ENCODE results near the gene SMARCC2. TPM values are rescaled to one million over a fixed set of nuclear protein-coding genes. Genes with fewer than 3 reads are reported as not detected.
"Not testable (repeated sequence)": the region's sequence is repeated elsewhere in the genome, so short reads cannot be mapped to it uniquely, and the experiment has no call there.

The SMARCC2 gene
- total and polyA plus RNA-seq, 9 of the 15 experiments (the other 6 are each of a cell fraction or from before 2014, with no cell fraction given): 11.9 to 86.0 (median 36.6) TPM

DNA sequence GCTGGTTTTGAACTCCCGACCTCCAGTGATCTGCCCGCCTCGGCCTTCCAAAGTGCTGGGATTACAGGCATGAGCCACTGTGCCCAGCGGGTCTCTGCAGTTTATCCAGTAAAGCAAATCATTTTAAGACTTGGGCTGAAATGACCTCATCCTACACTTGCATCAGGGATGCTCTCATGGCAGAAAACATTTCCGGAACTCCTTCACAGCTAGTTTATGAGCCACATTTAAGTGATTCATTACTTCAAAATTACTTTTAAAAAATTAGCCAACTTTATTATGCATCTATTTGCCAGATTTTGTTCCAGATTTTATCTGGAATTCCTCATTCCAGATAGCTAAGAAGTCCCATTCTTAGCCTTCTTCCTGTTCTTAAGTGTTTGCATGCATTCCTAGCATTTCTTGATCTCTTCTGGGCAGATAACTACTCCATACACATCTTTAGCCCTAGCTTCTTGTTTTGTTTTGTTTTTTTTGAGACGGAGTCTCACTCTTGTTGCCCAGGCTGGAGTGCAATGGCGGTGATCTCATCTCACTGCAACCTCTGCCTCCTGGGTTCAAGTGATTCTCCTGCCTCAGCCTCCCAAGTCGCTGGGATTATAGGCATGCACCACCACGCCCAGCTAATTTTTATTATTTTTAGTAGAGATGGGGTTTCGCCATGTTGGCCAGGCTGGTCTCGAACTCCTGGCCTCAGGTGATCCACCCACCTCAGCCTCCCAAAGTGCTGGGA is 7.7 kb upstream of the SMARCC2 start:
- BruUV-seq (replicated peaks); FAIRE-seq; H3K27me3 ChIP-seq (ENCODE audit: control insufficient read depth in 2 of 2, insufficient read depth in 2 of 2, low read length in 2 of 2); H3K4me2 ChIP-seq (ENCODE audit: insufficient read depth, low read length); H2AFZ ChIP-seq (ENCODE audit: low read depth, low read length); H3K36me3 ChIP-seq (ENCODE audit: control insufficient read depth, insufficient read depth, low read length); H4K20me1 ChIP-seq (replicated peaks; ENCODE audit: control insufficient read depth, insufficient read depth, low read length); CTCF ChIA-PET (ENCODE audit: low intra/inter-chr PET ratio); H3K79me2 ChIP-seq (ENCODE audit: control insufficient read depth, insufficient read depth, low read length); H3K27ac ChIP-seq (ENCODE audit: extremely low read depth, low read depth, low read length); H3K9me1 ChIP-seq (ENCODE audit: control insufficient read depth, insufficient read depth, low read length); H3K4me3 ChIP-seq; H3K9me3 ChIP-seq (replicated peaks; ENCODE audit: control insufficient read depth, insufficient read depth, low read depth, low read length); intact Hi-C loops (cut with micrococcal nuclease); DNase-seq (ENCODE audit: extremely low read depth in 1 of 4, low spot score in 3 of 4); in situ Hi-C loops (cut with MboI); ATAC-seq; H3K4me1 ChIP-seq (replicated peaks in 1 of 2; ENCODE audit: control insufficient read depth in 2 of 2, insufficient read depth in 2 of 2, low read length in 2 of 2); H3K9ac ChIP-seq (ENCODE audit: insufficient read depth in 1 of 2, low read depth in 2 of 2, low read length in 2 of 2): not testable (repeated sequence)
- 48% methylated on average over 10 of the region's 11 CpGs for WGBS (ENCODE audit: insufficient coverage, low coverage, missing lambda C conversion rate)
- POLR2A ChIA-PET: interaction anchor here (0.6 to 0.7 kb wide), 2 partner anchors 8 to 223 kb away, joined by 3 read pairs; partner anchors contain the start of gene RAB5B

DNA sequence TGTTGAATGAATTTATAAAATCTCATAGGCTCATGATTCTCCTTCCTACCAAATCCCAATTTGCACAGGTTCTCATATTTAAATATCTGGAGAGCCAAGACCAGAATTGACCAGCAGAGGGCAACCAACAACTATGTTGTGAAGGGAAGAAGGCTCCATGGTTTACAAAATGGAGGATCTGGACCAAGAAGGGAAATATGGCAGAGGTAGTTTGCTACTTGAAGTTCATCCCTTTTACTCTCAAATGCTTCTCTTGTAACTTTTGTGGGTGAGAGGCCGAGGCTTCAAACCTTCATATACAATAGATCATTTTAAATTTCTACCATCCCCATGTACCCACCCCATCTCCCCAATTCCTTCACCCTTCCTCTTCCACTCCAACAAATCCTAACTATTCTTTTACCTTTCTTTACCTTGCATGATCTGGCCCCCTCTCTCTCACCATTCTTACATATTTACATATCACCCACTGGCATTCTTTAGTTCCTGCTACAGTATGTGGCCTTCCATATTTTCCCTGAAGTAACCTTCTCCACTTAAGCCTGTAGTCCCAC is 3.8 kb upstream of the SMARCC2 start:
- Histone ChIP-seq H3K27ac (ENCODE audit: extremely low read depth, low read depth, low read length) (peak overlapping the region; percentile 29; the same call in 1 of the 3 replicates), H3K9me1 (ENCODE audit: control insufficient read depth, insufficient read depth, low read length) (no peaks in the 10 kb centered on the region), H2AFZ (ENCODE audit: low read depth, low read length) (peak overlapping the region; percentile 97), H3K9ac (ENCODE audit: insufficient read depth in 1 of 2, low read depth in 2 of 2, low read length in 2 of 2) (no peak overlapping the region), H4K20me1 (replicated peaks; ENCODE audit: control insufficient read depth, insufficient read depth, low read length) (no peaks in the 10 kb centered on the region), H3K4me2 (ENCODE audit: insufficient read depth, low read length) (no peak overlapping the region), H3K36me3 (ENCODE audit: control insufficient read depth, insufficient read depth, low read length) (no peaks in the 10 kb centered on the region), H3K27me3 (ENCODE audit: control insufficient read depth in 2 of 2, insufficient read depth in 2 of 2, low read length in 2 of 2) (no peaks in the 10 kb centered on the region), H3K4me1 (replicated peaks in 1 of 2; ENCODE audit: control insufficient read depth in 2 of 2, insufficient read depth in 2 of 2, low read length in 2 of 2) (peaks cover 4 to 7% of the 10 kb centered on the region in 2 experiments; a peak in 3 of 5 replicates), H3K9me3 (replicated peaks; ENCODE audit: control insufficient read depth, insufficient read depth, low read depth, low read length) (no peaks in the 10 kb centered on the region), H3K79me2 (ENCODE audit: control insufficient read depth, insufficient read depth, low read length) (peaks cover 16% of the 10 kb centered on the region), H3K4me3 (no peak overlapping the region)
- POLR2A ChIA-PET: interaction anchor here (1.3 kb wide), 1 partner anchor 51 kb away, joined by 3 read pairs; no protein-coding TSS in a partner anchor
- WGBS (ENCODE audit: insufficient coverage, low coverage, missing lambda C conversion rate): 0% methylated on average over 1 of the region's 1 CpG
- FAIRE-seq (peak; percentile 93), DNase-seq (ENCODE audit: extremely low read depth in 1 of 4, low spot score in 3 of 4) (peak; percentile 59 to 91 (median 67)), ATAC-seq (peak; percentile 21; the same call in 2 of the 3 replicates)
- intact Hi-C loops (cut with micrococcal nuclease): loop anchor here (1.0 to 5.0 kb wide), 6 partner anchors 31 to 397 kb away; partner anchors contain the start of gene NABP2
- in situ Hi-C loops (cut with MboI): loop anchor here (5.0 kb wide), 2 partner anchors 64 to 274 kb away; partner anchors contain the start of genes ANKRD52 and SPRYD4
- CTCF ChIA-PET (ENCODE audit: low intra/inter-chr PET ratio): interaction anchor here (0.7 to 2.2 kb wide), 11 partner anchors 9 to 401 kb away, joined by 3 to 31 read pairs (median 4); partner anchors contain the start of genes ANKRD52, COQ10A, NABP2 and RNF41
- BruUV-seq (replicated peaks): no TSS peak
- TF ChIP-seq HNRNPK (IDR thresholded peaks at IDR 0.05; ENCODE audit: low read depth, low read length, poor library complexity, severe bottlenecking): peak; percentile 46
- TF ChIP-seq SREBF2 (CRISPR knock-in tag; IDR thresholded peaks at IDR 0.05): no peak
- no peak for TF ChIP-seq LARP7 (IDR thresholded peaks at IDR 0.05)
- TF ChIP-seq, protein P1, sequence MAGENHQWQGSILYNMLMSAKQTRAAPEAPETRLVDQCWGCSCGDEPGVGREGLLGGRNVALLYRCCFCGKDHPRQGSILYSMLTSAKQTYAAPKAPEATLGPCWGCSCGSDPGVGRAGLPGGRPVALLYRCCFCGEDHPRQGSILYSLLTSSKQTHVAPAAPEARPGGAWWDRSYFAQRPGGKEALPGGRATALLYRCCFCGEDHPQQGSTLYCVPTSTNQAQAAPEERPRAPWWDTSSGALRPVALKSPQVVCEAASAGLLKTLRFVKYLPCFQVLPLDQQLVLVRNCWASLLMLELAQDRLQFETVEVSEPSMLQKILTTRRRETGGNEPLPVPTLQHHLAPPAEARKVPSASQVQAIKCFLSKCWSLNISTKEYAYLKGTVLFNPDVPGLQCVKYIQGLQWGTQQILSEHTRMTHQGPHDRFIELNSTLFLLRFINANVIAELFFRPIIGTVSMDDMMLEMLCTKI (IDR thresholded peaks at IDR 0.05; ENCODE audit: partially characterized antibody): no peak
- TF ChIP-seq MIER1 (IDR thresholded peaks at IDR 0.05; ENCODE audit: low read depth): no peak
- no peak for TF ChIP-seq CTBP1 (IDR thresholded peaks at IDR 0.05; ENCODE audit: borderline replicate concordance)
- TF ChIP-seq, protein P2, sequence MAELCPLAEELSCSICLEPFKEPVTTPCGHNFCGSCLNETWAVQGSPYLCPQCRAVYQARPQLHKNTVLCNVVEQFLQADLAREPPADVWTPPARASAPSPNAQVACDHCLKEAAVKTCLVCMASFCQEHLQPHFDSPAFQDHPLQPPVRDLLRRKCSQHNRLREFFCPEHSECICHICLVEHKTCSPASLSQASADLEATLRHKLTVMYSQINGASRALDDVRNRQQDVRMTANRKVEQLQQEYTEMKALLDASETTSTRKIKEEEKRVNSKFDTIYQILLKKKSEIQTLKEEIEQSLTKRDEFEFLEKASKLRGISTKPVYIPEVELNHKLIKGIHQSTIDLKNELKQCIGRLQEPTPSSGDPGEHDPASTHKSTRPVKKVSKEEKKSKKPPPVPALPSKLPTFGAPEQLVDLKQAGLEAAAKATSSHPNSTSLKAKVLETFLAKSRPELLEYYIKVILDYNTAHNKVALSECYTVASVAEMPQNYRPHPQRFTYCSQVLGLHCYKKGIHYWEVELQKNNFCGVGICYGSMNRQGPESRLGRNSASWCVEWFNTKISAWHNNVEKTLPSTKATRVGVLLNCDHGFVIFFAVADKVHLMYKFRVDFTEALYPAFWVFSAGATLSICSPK (IDR thresholded peaks at IDR 0.05; ENCODE audit: borderline replicate concordance): 0 out of 2 replicates have a peak, but pooled peaks have one; percentile 64
- TF ChIP-seq ETV5 (CRISPR knock-in tag; IDR thresholded peaks at IDR 0.05; ENCODE audit: low read depth): no peak
- TF ChIP-seq, protein P3, sequence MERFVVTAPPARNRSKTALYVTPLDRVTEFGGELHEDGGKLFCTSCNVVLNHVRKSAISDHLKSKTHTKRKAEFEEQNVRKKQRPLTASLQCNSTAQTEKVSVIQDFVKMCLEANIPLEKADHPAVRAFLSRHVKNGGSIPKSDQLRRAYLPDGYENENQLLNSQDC (CRISPR knock-in tag; IDR thresholded peaks at IDR 0.05): no peak

Measured in K562 (cell line).